NCI-H2107 treated with DMSO at 0.1 percent for 48 hours (cell line): ENCODE data around the gene PGAM4.
"Not testable (repeated sequence)": the region's sequence is repeated elsewhere in the genome, so short reads cannot be mapped to it uniquely, and the experiment has no call there.

Experiments used
- DNase-seq: peaks from one replicate; lab custom pipeline; 2025; ENCODE audit not compliant: unreplicated experiment; lab: John Stamatoyannopoulos, UW

The PGAM4 gene

DNA sequence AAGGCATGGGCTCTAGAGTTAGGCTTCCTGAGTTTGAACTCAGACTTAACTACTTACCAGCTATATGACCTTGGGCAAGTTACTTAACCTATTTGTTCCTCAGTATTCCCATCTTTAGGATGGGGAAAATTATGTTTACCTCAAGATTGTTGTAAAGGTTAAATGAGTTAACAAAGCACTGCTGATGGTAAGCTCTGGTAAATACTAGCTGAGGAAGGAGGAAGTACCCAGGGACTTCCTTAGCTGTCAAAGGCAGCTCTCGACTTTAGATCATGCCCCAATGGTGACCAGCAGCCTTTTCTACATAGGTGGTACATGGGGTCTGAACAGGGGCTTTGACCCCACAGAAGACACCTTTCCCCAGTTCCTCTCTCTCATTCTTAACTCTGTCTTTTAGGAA is 38.9 kb downstream of the PGAM4 start:
- no peak for DNase-seq

GRCh38 chrX:77925764-77926163 is 43.7 kb downstream of the PGAM4 start:
- no peak for DNase-seq

GRCh38 chrX:77924320-77924859 is 45.0 kb downstream of the PGAM4 start:
- DNase-seq: no peak

GRCh38 chrX:77922787-77923186 is 46.7 kb downstream of the PGAM4 start:
- no peak for DNase-seq

- DNase-seq: not testable (repeated sequence)
These were observed 50.1 kb downstream of the PGAM4 start for GRCh38 chrX:77919370-77919769.

GRCh38 chrX:77918568-77918967 is 50.9 kb downstream of the PGAM4 start:
- DNase-seq: no peak
